HEK293 (cell line): ENCODE measurements around the gene NOC4L.

ENCODE experiments used
- CTCF ChIA-PET: fragments of 350-600 bp; formaldehyde crosslinking; extraction: SDS; loops from one replicate; lab custom pipeline; 2021; ENCODE audit warnings: antibody characterized with exemption; lab: Yijun Ruan, JAX
- POLR2A ChIA-PET: fragments of 300-600 bp; formaldehyde crosslinking; extraction: SDS; loops from one replicate; lab custom pipeline; 2020; ENCODE audit warnings: antibody characterized with exemption, inconsistent platforms; lab: Yijun Ruan, JAX
- H3K27ac ChIP-seq: fragments of 200-500 bp; sonication (Bioruptor generic); 2 replicates; pipeline ENCODE4 v1.5.1; 2014; ENCODE audit warnings: low read depth, low read length, control low read depth, inconsistent platforms; ENCODE audit errors: extremely low read depth
- H3K36me3 ChIP-seq, 2 experiments: fragments of 200-500 bp in 1 of 2; sonication (Bioruptor generic) in 1 of 2; 1 replicate in 1 of 2; 2 replicates in 1 of 2; pipeline ENCODE4 v1.5.1; 2014 to 2017; ENCODE audit warnings: inconsistent platforms in 2 of 2, low read length in 2 of 2; ENCODE audit not compliant: control insufficient read depth in 2 of 2, insufficient read depth in 1 of 2
- H3K4me1 ChIP-seq: fragments of 200-500 bp; sonication (Bioruptor generic); 2 replicates; pipeline ENCODE4 v1.5.1; 2014; ENCODE audit warnings: mild to moderate bottlenecking, low read length, inconsistent platforms; ENCODE audit not compliant: control insufficient read depth, insufficient read depth
- H3K4me3 ChIP-seq: 2 replicates; pipeline ENCODE4 v1.5.1; 2011; ENCODE audit warnings: low read depth, mild to moderate bottlenecking, control low read depth, low read length, moderate library complexity
- H3K9me3 ChIP-seq: fragments of 200-500 bp; sonication (Bioruptor generic); 2 replicates; pipeline ENCODE4 v1.5.1; 2014; ENCODE audit warnings: low read depth, low read length, inconsistent platforms; ENCODE audit not compliant: control insufficient read depth, insufficient read depth
- BCL11B ChIP-seq: fragments of 450-650 bp; formaldehyde crosslinking; IDR thresholded peaks from 2 replicates; pipeline ENCODE4 v1.5.1; 2016; ENCODE audit warnings: low read depth, missing biosample characterization, missing genetic modification characterization
- EGR2 ChIP-seq: fragments of 450-650 bp; formaldehyde crosslinking; IDR thresholded peaks from 2 replicates; pipeline ENCODE4 v1.5.1; 2016; ENCODE audit warnings: low read depth, missing biosample characterization, missing genetic modification characterization
- GLIS1 ChIP-seq: fragments of 450-650 bp; formaldehyde crosslinking; IDR thresholded peaks from 2 replicates; pipeline ENCODE4 v1.5.1; 2016; ENCODE audit warnings: missing biosample characterization, missing genetic modification characterization
- GLIS2 ChIP-seq: fragments of 450-650 bp; formaldehyde crosslinking; IDR thresholded peaks from 2 replicates; pipeline ENCODE4 v1.5.1; 2016; ENCODE audit warnings: missing biosample characterization, missing genetic modification characterization
- KLF1 ChIP-seq: fragments of 450-650 bp; formaldehyde crosslinking; IDR thresholded peaks from 2 replicates; pipeline ENCODE4 v1.5.1; 2016; ENCODE audit warnings: missing biosample characterization, missing genetic modification characterization
- KLF10 ChIP-seq: fragments of 450-650 bp; IDR thresholded peaks from 2 replicates; pipeline ENCODE4 v1.5.1; 2018; ENCODE audit warnings: missing biosample characterization, mild to moderate bottlenecking, missing genetic modification characterization
- SP3 ChIP-seq: fragments of 450-650 bp; formaldehyde crosslinking; IDR thresholded peaks from 2 replicates; pipeline ENCODE4 v1.5.1; 2016; ENCODE audit warnings: missing biosample characterization, missing genetic modification characterization
- ZBTB17 ChIP-seq: fragments of 450-650 bp; formaldehyde crosslinking; IDR thresholded peaks from 2 replicates; pipeline ENCODE4 v1.5.1; 2016; ENCODE audit warnings: missing biosample characterization, missing genetic modification characterization
- ZEB2 ChIP-seq: fragments of 450-650 bp; formaldehyde crosslinking; IDR thresholded peaks from 2 replicates; pipeline ENCODE4 v1.5.1; 2016; ENCODE audit warnings: missing biosample characterization, missing genetic modification characterization
- ZFP69B ChIP-seq: fragments of 450-650 bp; formaldehyde crosslinking; IDR thresholded peaks from 2 replicates; pipeline ENCODE4 v1.5.1; 2016; ENCODE audit warnings: missing biosample characterization, missing genetic modification characterization
- ZNF155 ChIP-seq: fragments of 450-650 bp; formaldehyde crosslinking; IDR thresholded peaks from 2 replicates; pipeline ENCODE4 v1.5.1; 2016; ENCODE audit warnings: missing biosample characterization, missing genetic modification characterization
- ZNF2 ChIP-seq: fragments of 450-650 bp; formaldehyde crosslinking; IDR thresholded peaks from 2 replicates; pipeline ENCODE4 v1.5.1; 2016; ENCODE audit warnings: missing biosample characterization, missing genetic modification characterization
- ZNF302 ChIP-seq: fragments of 450-650 bp; formaldehyde crosslinking; IDR thresholded peaks from 2 replicates; pipeline ENCODE4 v1.5.1; 2016; ENCODE audit warnings: missing biosample characterization, missing genetic modification characterization, low read depth
- ZNF335 ChIP-seq: fragments of 450-650 bp; formaldehyde crosslinking; conservative IDR thresholded peaks from 2 replicates; pipeline ENCODE4 v1.5.1; 2016; ENCODE audit warnings: missing biosample characterization, missing genetic modification characterization
- ZNF341 ChIP-seq: fragments of 450-650 bp; formaldehyde crosslinking; IDR thresholded peaks from 2 replicates; pipeline ENCODE4; 2016; ENCODE audit warnings: low read depth, missing biosample characterization, missing genetic modification characterization
- ZNF600 ChIP-seq: fragments of 450-650 bp; formaldehyde crosslinking; IDR thresholded peaks from 2 replicates; pipeline ENCODE4 v1.5.1; 2016; ENCODE audit warnings: missing biosample characterization, missing genetic modification characterization
- TF ChIP-seq, protein P1 (sequence below): fragments of 450-650 bp; formaldehyde crosslinking; IDR thresholded peaks from 2 replicates; pipeline ENCODE4 v1.5.1; 2016; ENCODE audit warnings: missing biosample characterization, missing genetic modification characterization
- TF ChIP-seq, protein P2 (sequence below): fragments of 450-650 bp; formaldehyde crosslinking; IDR thresholded peaks from 2 replicates; pipeline ENCODE4 v1.5.1; 2016; ENCODE audit warnings: missing biosample characterization, missing genetic modification characterization
- TF ChIP-seq, protein P3 (sequence below): fragments of 450-650 bp; formaldehyde crosslinking; conservative IDR thresholded peaks from 2 replicates; pipeline ENCODE4 v1.5.1; 2016; ENCODE audit warnings: low read depth, missing biosample characterization, missing genetic modification characterization
- TF ChIP-seq, protein P4 (sequence below): fragments of 450-650 bp; formaldehyde crosslinking; IDR thresholded peaks from 2 replicates; pipeline ENCODE4 v1.5.1; 2016; ENCODE audit warnings: missing biosample characterization, missing genetic modification characterization
- TF ChIP-seq, protein P5 (sequence below): fragments of 450-650 bp; formaldehyde crosslinking; optimal IDR thresholded peaks from 2 replicates; pipeline ENCODE3; 2016; ENCODE audit warnings: missing biosample characterization, mild to moderate bottlenecking, missing genetic modification characterization
- TF ChIP-seq, protein P6 (sequence below): fragments of 450-650 bp; formaldehyde crosslinking; IDR thresholded peaks from 2 replicates; pipeline ENCODE4 v1.5.1; 2016; ENCODE audit warnings: missing biosample characterization, missing genetic modification characterization
- TF ChIP-seq, protein P7 (sequence below): fragments of 450-650 bp; formaldehyde crosslinking; IDR thresholded peaks from 2 replicates; pipeline ENCODE4 v1.5.1; 2017; ENCODE audit warnings: missing biosample characterization, mild to moderate bottlenecking, missing genetic modification characterization, moderate library complexity

Gene NOC4L

DNA sequence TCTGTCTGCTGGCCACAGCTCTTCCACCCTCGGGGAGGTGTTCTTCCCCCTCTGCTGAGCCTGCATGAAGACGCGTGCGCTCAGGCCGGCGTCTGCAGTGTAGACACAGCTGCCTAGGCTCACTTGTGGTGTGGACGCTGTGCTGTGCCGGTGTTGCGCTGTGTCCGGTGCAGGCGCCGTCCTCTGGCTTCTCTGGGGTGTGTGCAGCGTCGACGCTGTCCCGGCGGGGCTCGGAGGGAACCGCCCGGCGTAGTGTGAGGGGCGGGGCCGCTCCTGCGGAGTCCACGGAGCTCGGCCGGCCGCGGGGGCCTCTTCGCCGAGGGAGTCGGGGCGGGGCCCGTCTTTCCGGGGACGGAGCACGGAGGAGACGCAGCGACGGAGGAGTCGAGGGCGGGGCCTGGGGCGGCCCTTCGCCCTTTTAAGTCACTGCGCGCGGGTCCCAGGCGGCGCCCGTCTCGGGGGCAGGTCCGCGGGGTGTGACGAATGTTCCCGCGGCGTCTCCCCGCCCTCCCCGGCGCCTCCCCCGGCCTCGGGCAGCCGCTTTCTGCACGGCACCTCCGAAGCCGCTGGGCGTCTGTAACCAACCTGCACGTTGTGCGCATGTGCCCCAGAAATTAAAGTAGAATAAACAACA is 45.2 kb downstream of the NOC4L start:
- Histone ChIP-seq H3K9me3 (no peaks in the 10 kb centered on the region), H3K4me3 (peak overlapping the region; percentile 33), H3K4me1 (peaks cover 10% of the 10 kb centered on the region), H3K36me3 (no peaks in the 10 kb centered on the region), H3K27ac (peak overlapping the region; percentile 53; the same call in 1 of the 2 replicates)
- CTCF ChIA-PET, result interaction anchor here (0.6 to 1.2 kb wide), 3 partner anchors 10 to 324 kb away, joined by 3 to 4 read pairs (median 3); no protein-coding TSS in a partner anchor
- POLR2A ChIA-PET, result interaction anchor here (0.6 kb wide), 1 partner anchor 35 kb away, joined by 4 read pairs; no protein-coding TSS in a partner anchor
- TF ChIP-seq ZNF302 (tag by site-specific recombination) (no peak), KLF1 (tag by site-specific recombination) (peak; percentile 95), GLIS1 (tag by site-specific recombination) (peak; percentile 86), BCL11B (tag by site-specific recombination) (no peak), GLIS2 (tag by site-specific recombination) (peak; percentile 95), EGR2 (tag by site-specific recombination) (peak; percentile 46), ZNF2 (tag by site-specific recombination) (peak; percentile 28; the same call in 1 of the 2 replicates), ZNF335 (tag by site-specific recombination) (peak; percentile 94), ZBTB17 (peak; percentile 55), KLF10 (tag by site-specific recombination) (peak; percentile 85), ZNF155 (tag by site-specific recombination) (no peak), ZFP69B (tag by site-specific recombination) (peak; percentile 96), SP3 (tag by site-specific recombination) (peak; percentile 84), ZNF600 (tag by site-specific recombination) (peak; percentile 81), ZEB2 (tag by site-specific recombination) (peak; percentile 57; the same call in 1 of the 2 replicates), ZNF341 (tag by site-specific recombination) (peak; percentile 99)
- TF ChIP-seq, protein P1, sequence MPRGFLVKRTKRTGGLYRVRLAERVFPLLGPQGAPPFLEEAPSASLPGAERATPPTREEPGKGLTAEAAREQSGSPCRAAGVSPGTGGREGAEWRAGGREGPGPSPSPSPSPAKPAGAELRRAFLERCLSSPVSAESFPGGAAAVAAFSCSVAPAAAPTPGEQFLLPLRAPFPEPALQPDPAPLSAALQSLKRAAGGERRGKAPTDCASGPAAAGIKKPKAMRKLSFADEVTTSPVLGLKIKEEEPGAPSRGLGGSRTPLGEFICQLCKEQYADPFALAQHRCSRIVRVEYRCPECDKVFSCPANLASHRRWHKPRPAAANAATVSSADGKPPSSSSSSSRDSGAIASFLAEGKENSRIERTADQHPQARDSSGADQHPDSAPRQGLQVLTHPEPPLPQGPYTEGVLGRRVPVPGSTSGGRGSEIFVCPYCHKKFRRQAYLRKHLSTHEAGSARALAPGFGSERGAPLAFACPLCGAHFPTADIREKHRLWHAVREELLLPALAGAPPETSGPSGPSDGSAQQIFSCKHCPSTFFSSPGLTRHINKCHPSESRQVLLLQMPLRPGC, result no peak
- TF ChIP-seq, protein P2, sequence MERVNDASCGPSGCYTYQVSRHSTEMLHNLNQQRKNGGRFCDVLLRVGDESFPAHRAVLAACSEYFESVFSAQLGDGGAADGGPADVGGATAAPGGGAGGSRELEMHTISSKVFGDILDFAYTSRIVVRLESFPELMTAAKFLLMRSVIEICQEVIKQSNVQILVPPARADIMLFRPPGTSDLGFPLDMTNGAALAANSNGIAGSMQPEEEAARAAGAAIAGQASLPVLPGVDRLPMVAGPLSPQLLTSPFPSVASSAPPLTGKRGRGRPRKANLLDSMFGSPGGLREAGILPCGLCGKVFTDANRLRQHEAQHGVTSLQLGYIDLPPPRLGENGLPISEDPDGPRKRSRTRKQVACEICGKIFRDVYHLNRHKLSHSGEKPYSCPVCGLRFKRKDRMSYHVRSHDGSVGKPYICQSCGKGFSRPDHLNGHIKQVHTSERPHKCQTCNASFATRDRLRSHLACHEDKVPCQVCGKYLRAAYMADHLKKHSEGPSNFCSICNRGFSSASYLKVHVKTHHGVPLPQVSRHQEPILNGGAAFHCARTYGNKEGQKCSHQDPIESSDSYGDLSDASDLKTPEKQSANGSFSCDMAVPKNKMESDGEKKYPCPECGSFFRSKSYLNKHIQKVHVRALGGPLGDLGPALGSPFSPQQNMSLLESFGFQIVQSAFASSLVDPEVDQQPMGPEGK (tag by site-specific recombination), result peak; percentile 79
- TF ChIP-seq, protein P3, sequence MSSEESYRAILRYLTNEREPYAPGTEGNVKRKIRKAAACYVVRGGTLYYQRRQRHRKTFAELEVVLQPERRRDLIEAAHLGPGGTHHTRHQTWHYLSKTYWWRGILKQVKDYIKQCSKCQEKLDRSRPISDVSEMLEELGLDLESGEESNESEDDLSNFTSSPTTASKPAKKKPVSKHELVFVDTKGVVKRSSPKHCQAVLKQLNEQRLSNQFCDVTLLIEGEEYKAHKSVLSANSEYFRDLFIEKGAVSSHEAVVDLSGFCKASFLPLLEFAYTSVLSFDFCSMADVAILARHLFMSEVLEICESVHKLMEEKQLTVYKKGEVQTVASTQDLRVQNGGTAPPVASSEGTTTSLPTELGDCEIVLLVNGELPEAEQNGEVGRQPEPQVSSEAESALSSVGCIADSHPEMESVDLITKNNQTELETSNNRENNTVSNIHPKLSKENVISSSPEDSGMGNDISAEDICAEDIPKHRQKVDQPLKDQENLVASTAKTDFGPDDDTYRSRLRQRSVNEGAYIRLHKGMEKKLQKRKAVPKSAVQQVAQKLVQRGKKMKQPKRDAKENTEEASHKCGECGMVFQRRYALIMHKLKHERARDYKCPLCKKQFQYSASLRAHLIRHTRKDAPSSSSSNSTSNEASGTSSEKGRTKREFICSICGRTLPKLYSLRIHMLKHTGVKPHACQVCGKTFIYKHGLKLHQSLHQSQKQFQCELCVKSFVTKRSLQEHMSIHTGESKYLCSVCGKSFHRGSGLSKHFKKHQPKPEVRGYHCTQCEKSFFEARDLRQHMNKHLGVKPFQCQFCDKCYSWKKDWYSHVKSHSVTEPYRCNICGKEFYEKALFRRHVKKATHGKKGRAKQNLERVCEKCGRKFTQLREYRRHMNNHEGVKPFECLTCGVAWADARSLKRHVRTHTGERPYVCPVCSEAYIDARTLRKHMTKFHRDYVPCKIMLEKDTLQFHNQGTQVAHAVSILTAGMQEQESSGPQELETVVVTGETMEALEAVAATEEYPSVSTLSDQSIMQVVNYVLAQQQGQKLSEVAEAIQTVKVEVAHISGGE (tag by site-specific recombination), result peak; percentile 77
- TF ChIP-seq, protein P4, sequence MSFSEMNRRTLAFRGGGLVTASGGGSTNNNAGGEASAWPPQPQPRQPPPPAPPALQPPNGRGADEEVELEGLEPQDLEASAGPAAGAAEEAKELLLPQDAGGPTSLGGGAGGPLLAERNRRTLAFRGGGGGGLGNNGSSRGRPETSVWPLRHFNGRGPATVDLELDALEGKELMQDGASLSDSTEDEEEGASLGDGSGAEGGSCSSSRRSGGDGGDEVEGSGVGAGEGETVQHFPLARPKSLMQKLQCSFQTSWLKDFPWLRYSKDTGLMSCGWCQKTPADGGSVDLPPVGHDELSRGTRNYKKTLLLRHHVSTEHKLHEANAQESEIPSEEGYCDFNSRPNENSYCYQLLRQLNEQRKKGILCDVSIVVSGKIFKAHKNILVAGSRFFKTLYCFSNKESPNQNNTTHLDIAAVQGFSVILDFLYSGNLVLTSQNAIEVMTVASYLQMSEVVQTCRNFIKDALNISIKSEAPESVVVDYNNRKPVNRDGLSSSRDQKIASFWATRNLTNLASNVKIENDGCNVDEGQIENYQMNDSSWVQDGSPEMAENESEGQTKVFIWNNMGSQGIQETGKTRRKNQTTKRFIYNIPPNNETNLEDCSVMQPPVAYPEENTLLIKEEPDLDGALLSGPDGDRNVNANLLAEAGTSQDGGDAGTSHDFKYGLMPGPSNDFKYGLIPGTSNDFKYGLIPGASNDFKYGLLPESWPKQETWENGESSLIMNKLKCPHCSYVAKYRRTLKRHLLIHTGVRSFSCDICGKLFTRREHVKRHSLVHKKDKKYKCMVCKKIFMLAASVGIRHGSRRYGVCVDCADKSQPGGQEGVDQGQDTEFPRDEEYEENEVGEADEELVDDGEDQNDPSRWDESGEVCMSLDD (tag by site-specific recombination), result peak; percentile 46; the same call in 1 of the 2 replicates
- TF ChIP-seq, protein P5, sequence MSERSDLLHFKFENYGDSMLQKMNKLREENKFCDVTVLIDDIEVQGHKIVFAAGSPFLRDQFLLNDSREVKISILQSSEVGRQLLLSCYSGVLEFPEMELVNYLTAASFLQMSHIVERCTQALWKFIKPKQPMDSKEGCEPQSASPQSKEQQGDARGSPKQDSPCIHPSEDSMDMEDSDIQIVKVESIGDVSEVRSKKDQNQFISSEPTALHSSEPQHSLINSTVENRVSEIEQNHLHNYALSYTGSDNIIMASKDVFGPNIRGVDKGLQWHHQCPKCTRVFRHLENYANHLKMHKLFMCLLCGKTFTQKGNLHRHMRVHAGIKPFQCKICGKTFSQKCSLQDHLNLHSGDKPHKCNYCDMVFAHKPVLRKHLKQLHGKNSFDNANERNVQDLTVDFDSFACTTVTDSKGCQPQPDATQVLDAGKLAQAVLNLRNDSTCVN (tag by site-specific recombination), result peak; percentile 88
- TF ChIP-seq, protein P6, sequence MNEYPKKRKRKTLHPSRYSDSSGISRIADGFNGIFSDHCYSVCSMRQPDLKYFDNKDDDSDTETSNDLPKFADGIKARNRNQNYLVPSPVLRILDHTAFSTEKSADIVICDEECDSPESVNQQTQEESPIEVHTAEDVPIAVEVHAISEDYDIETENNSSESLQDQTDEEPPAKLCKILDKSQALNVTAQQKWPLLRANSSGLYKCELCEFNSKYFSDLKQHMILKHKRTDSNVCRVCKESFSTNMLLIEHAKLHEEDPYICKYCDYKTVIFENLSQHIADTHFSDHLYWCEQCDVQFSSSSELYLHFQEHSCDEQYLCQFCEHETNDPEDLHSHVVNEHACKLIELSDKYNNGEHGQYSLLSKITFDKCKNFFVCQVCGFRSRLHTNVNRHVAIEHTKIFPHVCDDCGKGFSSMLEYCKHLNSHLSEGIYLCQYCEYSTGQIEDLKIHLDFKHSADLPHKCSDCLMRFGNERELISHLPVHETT, result no peak
- TF ChIP-seq, protein P7, sequence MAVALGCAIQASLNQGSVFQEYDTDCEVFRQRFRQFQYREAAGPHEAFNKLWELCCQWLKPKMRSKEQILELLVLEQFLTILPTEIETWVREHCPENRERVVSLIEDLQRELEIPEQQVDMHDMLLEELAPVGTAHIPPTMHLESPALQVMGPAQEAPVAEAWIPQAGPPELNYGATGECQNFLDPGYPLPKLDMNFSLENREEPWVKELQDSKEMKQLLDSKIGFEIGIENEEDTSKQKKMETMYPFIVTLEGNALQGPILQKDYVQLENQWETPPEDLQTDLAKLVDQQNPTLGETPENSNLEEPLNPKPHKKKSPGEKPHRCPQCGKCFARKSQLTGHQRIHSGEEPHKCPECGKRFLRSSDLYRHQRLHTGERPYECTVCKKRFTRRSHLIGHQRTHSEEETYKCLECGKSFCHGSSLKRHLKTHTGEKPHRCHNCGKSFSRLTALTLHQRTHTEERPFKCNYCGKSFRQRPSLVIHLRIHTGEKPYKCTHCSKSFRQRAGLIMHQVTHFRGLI (tag by site-specific recombination), result peak; percentile 46; the same call in 1 of the 2 replicates
